ENCODE measurements around the gene HLA-DPB1.

GRCh38 chr6:33124525-33124901 lies 48.7 kb downstream of the HLA-DPB1 start:
- TF ChIP-seq REST (IDR thresholded peaks at IDR 0.05; ENCODE audit: low read depth) (no peak), TEAD4 (IDR thresholded peaks at IDR 0.05) (no peak), USF1 (IDR thresholded peaks at IDR 0.05) (no peak), RAD21 (IDR thresholded peaks at IDR 0.05; ENCODE audit: low read depth) (no peak), CREB1 (IDR thresholded peaks at IDR 0.05; ENCODE audit: low read depth) (no peak), MAX (IDR thresholded peaks at IDR 0.05) (no peak)
